GM18499 (cell line): ENCODE data around the gene TRIM15.
"Not testable (repeated sequence)": the region's sequence is repeated elsewhere in the genome, so short reads cannot be mapped to it uniquely, and the experiment has no call there.

Experiments
- ATAC-seq: cut with Tn5 transposase; IDR thresholded peaks from one replicate; pipeline ENCODE4 v1.9.1; 2021; ENCODE audit warnings: moderate number of reproducible peaks; ENCODE audit not compliant: insufficient read depth, unreplicated experiment

The TRIM15 gene

GRCh38 chr6:30163090-30163917 lies at the start of gene TRIM15:
Gene TRIM15 (plus strand): TSS chr6:30163546. CDS start chr6:30163685, 139 bp downstream.
- ATAC-seq: no peak

GRCh38 chr6:30113841-30114240 lies 49.5 kb upstream of the TRIM15 start:
- no peak for ATAC-seq

GRCh38 chr6:30116724-30117123 lies 46.6 kb upstream of the TRIM15 start:
- no peak for ATAC-seq

GRCh38 chr6:30118691-30119090 lies 44.7 kb upstream of the TRIM15 start:
- ATAC-seq: not testable (repeated sequence)

- ATAC-seq: no peak
These were observed 41.6 kb upstream of the TRIM15 start for GRCh38 chr6:30121446-30122366.

GRCh38 chr6:30122515-30122914 lies 40.8 kb upstream of the TRIM15 start:
- ATAC-seq: no peak

GRCh38 chr6:30127238-30128093 lies 35.9 kb upstream of the TRIM15 start:
- ATAC-seq: no peak

- ATAC-seq: no peak
These were observed 33.8 kb upstream of the TRIM15 start for GRCh38 chr6:30129265-30130178.

GRCh38 chr6:30130179-30130679 lies 33.1 kb upstream of the TRIM15 start:
- ATAC-seq: no peak

DNA sequence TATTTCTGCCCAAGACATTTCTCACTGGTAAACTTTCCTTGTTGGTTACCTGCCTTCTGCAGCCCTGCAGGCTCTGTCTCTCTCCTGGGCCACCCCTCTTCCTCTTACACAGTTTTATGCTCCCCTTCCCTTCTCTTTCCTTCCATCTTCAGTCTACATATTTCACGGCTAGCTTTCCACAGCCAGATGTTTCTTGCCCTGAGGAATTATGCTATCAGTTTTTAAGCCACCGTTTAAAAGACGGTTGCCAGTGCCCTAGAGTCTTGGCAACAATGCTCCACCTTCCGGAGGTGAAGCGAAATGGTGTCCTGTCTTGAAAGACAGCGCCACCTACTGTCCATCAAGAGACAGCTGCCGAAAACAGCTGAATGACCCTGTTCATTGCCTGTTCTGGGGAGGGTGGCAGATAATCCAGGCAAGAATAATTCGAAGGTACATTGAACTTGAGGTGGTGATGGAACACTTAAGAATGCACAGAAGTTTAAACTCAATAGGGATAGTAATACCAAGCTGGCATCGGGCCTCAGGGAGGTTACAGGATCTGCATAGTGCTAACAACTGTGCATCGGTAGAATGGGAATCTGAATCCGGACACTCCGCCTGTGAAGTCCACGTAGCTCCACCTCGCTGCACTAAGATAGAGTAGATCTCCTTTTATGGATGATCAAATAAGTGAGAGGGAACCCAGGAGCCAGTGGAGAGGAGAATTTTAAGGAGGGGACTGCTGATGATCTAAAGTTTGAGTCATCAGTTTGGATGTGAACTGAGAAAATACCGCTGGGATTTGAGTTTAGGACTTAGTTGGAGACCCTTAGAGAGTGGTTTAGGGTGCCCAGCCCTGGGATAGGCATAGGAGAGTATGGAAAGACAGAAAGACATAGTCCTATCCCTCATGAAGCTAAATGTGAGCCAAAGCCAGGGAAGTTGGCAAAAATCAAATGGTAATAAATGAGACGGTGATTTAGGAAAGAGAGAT lies 32.2 kb upstream of the TRIM15 start:
- no peak for ATAC-seq

DNA sequence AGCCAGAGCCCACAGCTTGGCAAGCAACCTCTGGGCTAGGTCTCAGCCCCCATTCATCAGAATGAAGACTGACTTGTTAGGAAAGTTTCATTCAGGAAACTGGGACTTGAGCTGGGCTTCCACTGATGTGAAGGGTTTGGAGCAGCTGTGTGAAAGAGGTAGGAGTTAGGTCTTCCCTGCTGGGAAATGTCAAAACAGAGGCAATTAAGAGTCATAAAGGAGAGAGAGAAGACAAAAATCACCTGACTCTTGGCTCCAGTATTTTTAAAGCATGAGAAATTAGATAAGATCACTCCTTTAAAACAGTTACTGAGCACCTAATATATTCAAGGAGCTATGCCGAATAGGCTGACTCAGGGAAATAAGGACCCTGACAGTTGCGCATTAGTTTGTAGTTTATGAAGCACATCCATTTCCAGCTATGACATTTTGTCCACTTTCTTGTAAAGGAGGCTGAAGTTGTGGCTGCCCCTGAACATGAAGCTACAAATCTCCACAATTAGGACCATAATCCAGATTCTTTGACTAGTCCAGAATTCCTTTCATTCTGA lies 31.3 kb upstream of the TRIM15 start:
- no peak for ATAC-seq

DNA sequence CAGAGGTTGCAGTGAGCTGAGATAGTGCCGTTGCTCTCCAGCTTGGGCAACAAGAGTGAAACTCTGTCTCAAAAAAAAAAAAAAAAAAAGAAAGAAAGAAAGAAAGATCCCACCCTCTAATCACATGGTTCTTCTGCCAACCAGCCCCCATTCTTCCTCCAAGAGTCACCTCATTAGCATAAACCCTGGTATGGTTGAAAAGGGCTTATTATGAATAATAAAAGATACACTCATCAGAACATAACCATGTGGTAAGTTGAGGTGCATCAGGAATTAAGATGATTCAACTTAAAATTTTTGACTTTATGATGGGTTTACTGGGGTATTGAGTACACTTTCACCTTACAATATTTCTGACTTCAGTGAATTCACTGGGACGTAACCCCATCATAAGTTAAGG lies 28.2 kb upstream of the TRIM15 start:
- ATAC-seq: no peak

DNA sequence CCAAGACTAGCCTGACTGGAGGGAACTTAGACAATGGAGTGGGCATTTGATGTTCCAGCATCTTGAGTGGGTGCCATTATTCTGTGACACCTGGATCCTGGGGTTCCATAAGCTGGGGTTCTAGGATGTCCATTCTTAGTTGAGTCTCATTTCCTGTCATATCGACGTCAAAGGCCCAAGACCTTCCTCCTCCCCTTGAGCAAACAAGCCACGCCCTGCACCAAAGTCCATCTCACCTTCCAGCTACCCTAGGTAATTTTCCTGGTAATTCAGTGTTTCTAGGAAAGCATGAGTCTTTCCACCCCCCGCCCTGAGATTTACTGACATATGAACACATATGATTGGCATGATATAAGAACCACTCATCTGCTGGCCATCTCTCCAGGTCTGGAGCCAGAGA lies 27.6 kb upstream of the TRIM15 start, which contains the start of gene TRIM40:
Gene TRIM40, plus strand, starts transcription at position 384 of the 400 bp plus-strand sequence. CDS start 897 bp downstream, outside the sequence.
- no peak for ATAC-seq

- no peak for ATAC-seq
These were observed 26.6 kb upstream of the TRIM15 start for GRCh38 chr6:30136570-30137286.

- ATAC-seq: not testable (repeated sequence)
These were observed 23.1 kb upstream of the TRIM15 start for GRCh38 chr6:30140240-30140639.

DNA sequence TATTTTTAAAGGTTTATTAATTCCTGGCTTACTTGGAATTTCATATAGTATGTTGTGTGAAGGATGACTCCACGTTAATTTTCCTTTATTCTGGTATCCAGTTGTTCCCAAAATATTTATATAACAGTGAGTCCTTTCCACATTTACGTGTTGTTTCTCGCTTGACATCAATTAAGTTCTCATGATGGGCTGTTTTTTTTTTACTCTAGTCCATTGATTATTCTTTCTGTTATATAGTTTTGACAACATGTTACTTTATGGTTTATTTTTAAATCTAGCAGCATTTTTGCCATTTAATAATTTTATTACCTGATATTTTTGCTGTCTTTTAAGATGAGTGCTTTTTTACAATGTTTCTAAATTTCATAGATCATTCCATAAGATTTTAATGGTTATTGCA lies 20.7 kb upstream of the TRIM15 start:
- ATAC-seq: no peak

GRCh38 chr6:30143780-30144179 lies 19.6 kb upstream of the TRIM15 start:
- ATAC-seq: no peak
